Activated naive CD4-positive, alpha-beta T cell treated with anti-CD3 and anti-CD28 coated beads, Interleukin-2, amount 50 U/mL, for 16 hours (primary cell): Measurements from ENCODE around the gene CCER1.

ENCODE experiments used
- DNase-seq: peaks from one replicate; pipeline ENCODE4 v3.0.0-alpha.2; 2020

CCER1 gene

DNA sequence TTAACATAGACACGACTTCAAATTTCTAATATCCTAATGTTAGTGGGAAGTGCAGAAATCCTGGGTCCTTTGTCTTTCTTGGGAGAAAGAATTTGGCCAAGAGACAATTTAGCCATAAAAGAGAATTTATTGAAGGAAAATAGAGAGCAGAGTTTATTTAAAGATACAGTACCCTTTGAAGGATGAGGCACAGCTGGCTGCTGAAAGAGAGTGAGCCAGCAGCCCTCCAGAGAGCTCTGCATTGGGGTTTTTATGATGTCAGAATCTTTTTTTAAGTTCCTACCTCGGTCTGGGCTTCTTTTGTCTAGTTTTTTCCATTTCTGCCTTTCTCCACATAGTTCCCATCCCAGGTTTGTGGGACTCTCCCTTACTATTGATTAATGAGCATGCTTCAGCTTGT, 37.5 kb downstream of the CCER1 start:
- no peak for DNase-seq

DNA sequence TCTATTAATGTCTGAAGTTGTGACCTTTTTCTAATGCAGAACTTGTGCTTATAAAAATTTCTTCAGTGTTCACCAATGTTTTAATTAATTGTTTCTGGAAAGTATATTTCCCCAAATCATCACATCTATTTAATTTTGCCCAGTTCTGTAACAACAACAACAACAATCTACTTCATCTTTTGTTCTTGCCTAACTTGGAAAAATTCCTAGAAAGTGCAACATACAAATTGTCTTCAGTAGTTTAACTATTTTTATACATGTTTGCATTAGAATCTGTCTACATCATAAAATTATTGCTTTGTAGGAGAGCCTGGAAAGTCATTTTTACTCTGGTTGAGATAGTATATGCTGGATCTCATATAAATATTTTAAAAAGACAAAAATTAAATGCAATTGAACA, 38.5 kb downstream of the CCER1 start:
- DNase-seq = no peak

- no peak for DNase-seq
Measured at GRCh38 chr12:90915353-90915752, 39.6 kb downstream of the CCER1 start.

DNA sequence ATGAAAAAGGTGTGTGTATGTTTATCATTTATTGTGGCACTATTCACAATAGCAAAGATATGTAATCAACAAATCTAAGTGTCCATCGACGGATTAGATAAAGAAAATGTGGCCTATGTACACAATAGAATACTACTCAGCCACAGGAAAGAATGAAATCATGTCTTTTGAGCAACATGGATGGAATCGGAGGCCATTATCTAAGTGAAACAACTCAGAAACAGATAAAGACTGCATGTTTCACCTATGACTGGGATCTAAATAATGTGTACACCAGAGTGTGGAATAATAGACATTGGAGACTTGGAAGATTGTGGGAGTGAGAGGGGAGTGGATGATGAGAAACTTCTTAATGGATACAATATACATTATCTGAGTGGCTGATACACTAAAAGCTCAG, 44.0 kb downstream of the CCER1 start:
- no peak for DNase-seq

DNA sequence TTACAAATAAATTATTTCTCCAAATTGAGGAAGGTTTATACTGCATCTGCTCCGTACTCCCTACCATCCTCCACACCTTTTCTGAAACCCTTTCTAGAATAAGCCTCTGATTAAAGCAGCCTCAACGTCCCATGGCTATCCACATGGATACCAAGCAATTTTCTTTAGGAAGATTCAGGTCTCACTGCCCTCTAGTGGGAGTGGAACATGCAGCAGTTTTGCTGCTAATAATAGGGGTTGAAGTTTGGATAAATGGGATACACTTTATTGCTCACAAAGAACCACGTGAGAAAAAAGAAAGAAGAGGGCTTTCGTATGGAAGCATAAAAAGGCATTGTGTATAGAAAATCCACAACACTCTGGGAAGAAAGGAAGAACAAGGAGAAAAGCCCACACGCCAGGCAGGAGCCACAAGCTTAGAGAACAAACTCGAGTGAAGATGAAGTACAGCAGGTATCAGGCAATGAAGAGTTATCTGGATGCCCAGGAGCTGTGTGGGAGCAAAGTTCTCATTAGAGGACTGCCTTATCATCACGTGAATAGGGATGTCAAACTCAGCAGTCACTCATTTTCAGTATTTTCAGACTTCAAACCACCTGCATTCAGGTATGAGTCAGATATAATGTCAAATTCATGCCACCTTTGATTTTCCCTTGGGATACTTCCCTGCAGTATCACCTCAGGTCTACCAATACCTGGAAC, 45.8 kb downstream of the CCER1 start:
- no peak for DNase-seq

- DNase-seq = no peak
Measured at GRCh38 chr12:90908465-90908864, 46.5 kb downstream of the CCER1 start.

- DNase-seq = no peak
Measured at GRCh38 chr12:90905691-90906370, 49.1 kb downstream of the CCER1 start.

DNA sequence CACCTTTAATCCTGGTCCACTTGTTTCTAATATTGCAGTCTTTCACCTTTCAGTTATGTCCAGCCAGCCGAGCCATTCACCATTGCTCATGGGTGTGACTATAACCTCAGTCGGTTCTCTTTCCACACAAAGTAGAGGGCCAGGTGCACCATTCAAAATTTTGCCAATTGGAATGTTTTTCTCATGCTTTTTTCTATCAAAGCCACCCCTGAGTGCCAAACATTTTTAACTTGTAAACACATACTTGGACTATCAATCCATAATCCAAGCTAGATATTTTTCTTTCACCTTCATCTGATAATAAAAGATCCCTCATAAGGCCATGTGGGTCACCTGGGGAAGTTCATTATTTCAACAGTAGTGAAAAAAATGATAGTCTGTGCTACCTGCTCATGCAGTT, 52.4 kb downstream of the CCER1 start:
- no peak for DNase-seq
